ENCODE data around the gene OR2W1. TPM values are rescaled to one million over a fixed set of nuclear protein-coding genes. Genes with fewer than 3 reads are reported as not detected.

Gene OR2W1
- polyA plus RNA-seq (2013, experiment 1 of 4) = not detected
- not detected for polyA plus RNA-seq (2013, experiment 2 of 4)
- polyA plus RNA-seq (2013, experiment 3 of 4) = not detected
- polyA plus RNA-seq (2013, experiment 4 of 4) = not detected

- no peak within 1 kb of the TSS for H3K4me3 ChIP-seq (ENCODE audit: insufficient read depth, low read depth, low read length)
- H3K27ac ChIP-seq (ENCODE audit: insufficient read depth, low read depth, low read length, poor library complexity, severe bottlenecking) = no peak within 1 kb of the TSS
- no peaks in the 10 kb centered on the region for H3K36me3 ChIP-seq (ENCODE audit: control insufficient read depth, insufficient read depth, low read length)
- 90 to 100% methylated on average over 1 of the region's 1 CpG for WGBS, 2 experiments
- H3K27me3 ChIP-seq (ENCODE audit: control insufficient read depth, insufficient read depth, low read length, poor library complexity, severe bottlenecking) = no peaks in the 10 kb centered on the region
- H3K9me3 ChIP-seq (ENCODE audit: control insufficient read depth, low read length) = no peaks in the 10 kb centered on the region
- H3K4me1 ChIP-seq (ENCODE audit: control insufficient read depth, insufficient read depth, low read length) = no peaks in the 10 kb centered on the region
Measured at GRCh38 chr6:29045075-29045474, at the start of gene OR2W1. Gene OR2W1, minus strand, starts transcription at chr6:29045175. Its CDS starts 0 bp downstream, at chr6:29045175.

GRCh38 chr6:29092957-29093356, 48.0 kb upstream of the OR2W1 start:
- Histone ChIP-seq H3K4me1 (ENCODE audit: control insufficient read depth, insufficient read depth, low read length) (no peaks in the 10 kb centered on the region), H3K9me3 (ENCODE audit: control insufficient read depth, low read length) (no peaks in the 10 kb centered on the region), H3K27ac (ENCODE audit: insufficient read depth, low read depth, low read length, poor library complexity, severe bottlenecking) (no peak overlapping the region), H3K36me3 (ENCODE audit: control insufficient read depth, insufficient read depth, low read length) (no peaks in the 10 kb centered on the region), H3K27me3 (ENCODE audit: control insufficient read depth, insufficient read depth, low read length, poor library complexity, severe bottlenecking) (no peaks in the 10 kb centered on the region), H3K4me3 (ENCODE audit: insufficient read depth, low read depth, low read length) (no peak overlapping the region)
- WGBS, 2 experiments = 85 to 97% methylated on average over 2 to 3 of the region's 3 CpGs

GRCh38 chr6:29087213-29087612, 42.2 kb upstream of the OR2W1 start, which contains the start of gene OR2B3:
Gene OR2B3, minus strand, starts transcription at chr6:29087313. Its CDS starts 65 bp downstream, at chr6:29087248.
- H3K36me3 ChIP-seq (ENCODE audit: control insufficient read depth, insufficient read depth, low read length) = no peaks in the 10 kb centered on the region
- H3K9me3 ChIP-seq (ENCODE audit: control insufficient read depth, low read length) = no peaks in the 10 kb centered on the region
- no peak within 1 kb of the TSS for H3K27ac ChIP-seq (ENCODE audit: insufficient read depth, low read depth, low read length, poor library complexity, severe bottlenecking)
- no peaks in the 10 kb centered on the region for H3K27me3 ChIP-seq (ENCODE audit: control insufficient read depth, insufficient read depth, low read length, poor library complexity, severe bottlenecking)
- H3K4me3 ChIP-seq (ENCODE audit: insufficient read depth, low read depth, low read length) = no peak within 1 kb of the TSS
- WGBS, 2 experiments = 100% methylated on average over 1 of the region's 1 CpG; no CpG with 5 or more reads in 1 of the 2 experiments
- H3K4me1 ChIP-seq (ENCODE audit: control insufficient read depth, insufficient read depth, low read length) = no peaks in the 10 kb centered on the region

GRCh38 chr6:29082457-29082856, 37.5 kb upstream of the OR2W1 start:
- Histone ChIP-seq H3K27ac (ENCODE audit: insufficient read depth, low read depth, low read length, poor library complexity, severe bottlenecking) (no peak overlapping the region), H3K4me3 (ENCODE audit: insufficient read depth, low read depth, low read length) (no peak overlapping the region), H3K4me1 (ENCODE audit: control insufficient read depth, insufficient read depth, low read length) (no peaks in the 10 kb centered on the region), H3K36me3 (ENCODE audit: control insufficient read depth, insufficient read depth, low read length) (no peaks in the 10 kb centered on the region), H3K9me3 (ENCODE audit: control insufficient read depth, low read length) (no peaks in the 10 kb centered on the region), H3K27me3 (ENCODE audit: control insufficient read depth, insufficient read depth, low read length, poor library complexity, severe bottlenecking) (no peaks in the 10 kb centered on the region)
- 93 to 95% methylated on average over 15 of the region's 15 CpGs for WGBS, 2 experiments

- H3K4me3 ChIP-seq (ENCODE audit: insufficient read depth, low read depth, low read length) = no peak overlapping the region
- H3K27me3 ChIP-seq (ENCODE audit: control insufficient read depth, insufficient read depth, low read length, poor library complexity, severe bottlenecking) = no peaks in the 10 kb centered on the region
- H3K27ac ChIP-seq (ENCODE audit: insufficient read depth, low read depth, low read length, poor library complexity, severe bottlenecking) = no peak overlapping the region
- H3K4me1 ChIP-seq (ENCODE audit: control insufficient read depth, insufficient read depth, low read length) = no peaks in the 10 kb centered on the region
- H3K9me3 ChIP-seq (ENCODE audit: control insufficient read depth, low read length) = no peaks in the 10 kb centered on the region
- no peaks in the 10 kb centered on the region for H3K36me3 ChIP-seq (ENCODE audit: control insufficient read depth, insufficient read depth, low read length)
Measured at GRCh38 chr6:29081312-29081711, 36.3 kb upstream of the OR2W1 start.

GRCh38 chr6:29079203-29079602, 34.2 kb upstream of the OR2W1 start:
- Histone ChIP-seq H3K9me3 (ENCODE audit: control insufficient read depth, low read length) (no peaks in the 10 kb centered on the region), H3K36me3 (ENCODE audit: control insufficient read depth, insufficient read depth, low read length) (no peaks in the 10 kb centered on the region), H3K4me1 (ENCODE audit: control insufficient read depth, insufficient read depth, low read length) (no peaks in the 10 kb centered on the region), H3K27ac (ENCODE audit: insufficient read depth, low read depth, low read length, poor library complexity, severe bottlenecking) (no peak overlapping the region), H3K4me3 (ENCODE audit: insufficient read depth, low read depth, low read length) (no peak overlapping the region), H3K27me3 (ENCODE audit: control insufficient read depth, insufficient read depth, low read length, poor library complexity, severe bottlenecking) (no peaks in the 10 kb centered on the region)
- WGBS, 2 experiments = 89% methylated on average over 1 of the region's 1 CpG; no CpG with 5 or more reads in 1 of the 2 experiments

- Histone ChIP-seq H3K27ac (ENCODE audit: insufficient read depth, low read depth, low read length, poor library complexity, severe bottlenecking) (no peak overlapping the region), H3K9me3 (ENCODE audit: control insufficient read depth, low read length) (no peaks in the 10 kb centered on the region), H3K27me3 (ENCODE audit: control insufficient read depth, insufficient read depth, low read length, poor library complexity, severe bottlenecking) (no peaks in the 10 kb centered on the region), H3K36me3 (ENCODE audit: control insufficient read depth, insufficient read depth, low read length) (no peaks in the 10 kb centered on the region), H3K4me1 (ENCODE audit: control insufficient read depth, insufficient read depth, low read length) (no peaks in the 10 kb centered on the region), H3K4me3 (ENCODE audit: insufficient read depth, low read depth, low read length) (no peak overlapping the region)
- 41 to 42% methylated on average over 9 of the region's 9 CpGs for WGBS, 2 experiments
Measured at GRCh38 chr6:29071831-29072723, 27.1 kb upstream of the OR2W1 start.

GRCh38 chr6:29051680-29052079, 6.7 kb upstream of the OR2W1 start:
- no peak overlapping the region for H3K27ac ChIP-seq (ENCODE audit: insufficient read depth, low read depth, low read length, poor library complexity, severe bottlenecking)
- H3K27me3 ChIP-seq (ENCODE audit: control insufficient read depth, insufficient read depth, low read length, poor library complexity, severe bottlenecking) = no peaks in the 10 kb centered on the region
- H3K36me3 ChIP-seq (ENCODE audit: control insufficient read depth, insufficient read depth, low read length) = no peaks in the 10 kb centered on the region
- 96 to 97% methylated on average over 3 of the region's 3 CpGs for WGBS, 2 experiments
- no peaks in the 10 kb centered on the region for H3K4me1 ChIP-seq (ENCODE audit: control insufficient read depth, insufficient read depth, low read length)
- no peaks in the 10 kb centered on the region for H3K9me3 ChIP-seq (ENCODE audit: control insufficient read depth, low read length)
- no peak overlapping the region for H3K4me3 ChIP-seq (ENCODE audit: insufficient read depth, low read depth, low read length)

GRCh38 chr6:29035951-29036350, 9.0 kb downstream of the OR2W1 start:
- H3K9me3 ChIP-seq (ENCODE audit: control insufficient read depth, low read length) = no peaks in the 10 kb centered on the region
- no peaks in the 10 kb centered on the region for H3K27me3 ChIP-seq (ENCODE audit: control insufficient read depth, insufficient read depth, low read length, poor library complexity, severe bottlenecking)
- no peak overlapping the region for H3K4me3 ChIP-seq (ENCODE audit: insufficient read depth, low read depth, low read length)
- H3K27ac ChIP-seq (ENCODE audit: insufficient read depth, low read depth, low read length, poor library complexity, severe bottlenecking) = no peak overlapping the region
- 94 to 97% methylated on average over 21 to 23 of the region's 24 CpGs for WGBS, 2 experiments
- H3K36me3 ChIP-seq (ENCODE audit: control insufficient read depth, insufficient read depth, low read length) = no peaks in the 10 kb centered on the region
- H3K4me1 ChIP-seq (ENCODE audit: control insufficient read depth, insufficient read depth, low read length) = no peaks in the 10 kb centered on the region

GRCh38 chr6:29028821-29029220, 16.2 kb downstream of the OR2W1 start:
- Histone ChIP-seq H3K27ac (ENCODE audit: insufficient read depth, low read depth, low read length, poor library complexity, severe bottlenecking) (no peak overlapping the region), H3K9me3 (ENCODE audit: control insufficient read depth, low read length) (no peaks in the 10 kb centered on the region), H3K36me3 (ENCODE audit: control insufficient read depth, insufficient read depth, low read length) (no peaks in the 10 kb centered on the region)

More at GRCh38 chr6:29028821-29029220, 16.2 kb downstream of the OR2W1 start:
- Histone ChIP-seq H3K4me1 (ENCODE audit: control insufficient read depth, insufficient read depth, low read length) (no peaks in the 10 kb centered on the region), H3K4me3 (ENCODE audit: insufficient read depth, low read depth, low read length) (no peak overlapping the region), H3K27me3 (ENCODE audit: control insufficient read depth, insufficient read depth, low read length, poor library complexity, severe bottlenecking) (no peaks in the 10 kb centered on the region)
- WGBS, 2 experiments = 91 to 94% methylated on average over 13 of the region's 13 CpGs

All from ectodermal cell (in vitro differentiated cells).